CD4-positive, alpha-beta T cell treated with Interferon alpha-2 for 1 hour (primary cell): Measurements from ENCODE around the gene ABCC6.
A peak's percentile ranks its signal among the peaks of the same experiment; 100 is the strongest.
"Not testable (repeated sequence)": the region's sequence is repeated elsewhere in the genome, so short reads cannot be mapped to it uniquely, and the experiment has no call there.

Experiments
- DNase-seq, 2 donors: peaks; one replicate each; pipeline ENCODE4 v3.0.0-alpha.2; 2020 to 2022

Gene ABCC6

DNA sequence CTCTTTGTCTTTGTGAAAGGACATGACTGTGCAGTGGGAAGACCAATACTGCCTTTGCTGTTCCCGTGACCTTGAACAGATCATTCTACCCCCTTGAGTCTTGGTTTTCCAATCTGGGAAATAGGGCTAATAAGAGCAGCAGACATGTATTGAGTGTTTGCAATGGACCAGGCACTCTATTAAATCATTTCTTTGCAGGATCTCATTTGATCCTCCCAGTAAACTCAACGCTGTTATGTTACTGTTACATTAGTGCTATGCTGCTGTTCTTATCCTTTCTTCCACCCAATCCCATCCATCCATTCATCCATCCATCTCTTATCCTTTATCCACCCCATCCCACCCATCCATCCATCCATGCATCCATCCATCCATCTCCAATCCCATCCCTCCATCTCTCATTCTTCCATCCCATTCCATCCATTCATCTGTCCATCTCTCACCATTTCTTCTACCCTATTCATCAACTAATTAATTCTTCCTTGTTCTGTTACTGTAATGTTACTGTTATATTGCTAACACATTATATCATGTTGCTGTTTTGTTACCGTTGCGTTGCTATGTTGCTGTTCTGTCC, 65.1 kb downstream of the ABCC6 start:
- DNase-seq = no peak

DNA sequence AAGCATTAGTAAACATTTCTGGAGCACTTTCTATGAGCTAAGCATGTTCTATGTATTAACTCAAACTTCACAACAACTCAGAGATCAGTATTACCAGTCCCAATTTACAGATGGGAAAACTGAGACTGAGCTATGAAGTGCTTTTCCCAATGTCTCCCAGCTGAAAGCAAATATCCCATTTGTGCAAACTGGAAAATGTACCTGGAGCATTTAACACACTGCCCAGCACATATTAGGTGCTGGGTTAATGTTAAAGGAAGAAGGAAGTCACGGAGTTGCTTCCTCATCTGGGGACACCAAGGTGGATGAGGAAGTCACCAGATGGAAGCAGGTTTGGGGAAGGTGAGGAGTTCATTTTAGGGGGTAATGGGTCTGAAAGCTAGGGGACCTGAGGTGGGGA, 66.1 kb downstream of the ABCC6 start:
- no peak for DNase-seq

DNA sequence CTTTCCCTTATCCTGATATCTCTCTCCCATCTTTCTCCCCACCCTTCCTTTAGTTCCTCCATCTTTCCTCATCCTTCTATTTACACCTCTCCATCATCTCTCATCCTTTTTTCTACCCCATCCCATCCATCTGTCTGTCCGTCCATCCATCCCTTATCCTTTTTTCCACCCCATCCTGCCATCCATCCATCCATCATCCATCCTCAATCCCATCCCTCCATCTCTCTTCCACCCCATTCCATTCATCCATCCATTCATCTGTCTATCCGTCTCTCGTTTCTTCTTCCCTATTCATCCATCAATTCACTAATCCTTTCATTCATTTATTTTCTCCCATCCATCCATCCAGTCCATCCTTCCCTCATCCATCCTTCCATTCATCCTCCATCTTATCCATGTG, 68.1 kb downstream of the ABCC6 start:
- no peak for DNase-seq

DNA sequence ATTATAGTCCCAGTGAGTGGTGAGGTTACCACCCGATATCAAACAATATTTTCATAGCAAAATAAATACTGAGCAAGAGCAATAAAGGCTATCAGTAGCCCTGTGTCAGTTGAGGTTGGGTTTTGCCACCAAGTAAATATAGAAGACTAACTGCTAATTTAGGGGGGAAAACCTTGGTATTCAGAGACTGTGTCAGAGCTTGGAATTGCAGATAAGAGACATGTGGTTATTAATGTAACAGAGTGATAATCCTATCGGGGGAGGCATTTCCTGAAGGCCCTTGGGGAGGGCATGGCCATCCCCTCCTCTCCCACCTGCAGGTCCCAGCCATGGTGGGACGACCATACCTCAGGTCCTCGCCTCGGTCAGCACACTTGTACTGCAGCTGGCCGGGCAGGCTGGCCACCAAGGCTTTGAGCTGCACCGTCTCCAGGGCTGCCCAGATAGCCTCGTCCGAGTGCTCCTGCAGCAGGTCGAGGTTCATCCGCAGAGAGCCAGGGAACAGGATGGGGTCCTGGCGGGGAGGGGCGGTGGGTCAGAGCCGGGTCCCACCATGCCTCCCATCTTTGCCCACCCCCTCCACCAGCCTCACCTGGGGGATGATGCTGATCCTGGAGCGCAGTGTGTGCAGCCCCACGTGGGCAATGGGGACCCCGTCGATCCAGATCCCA, 68.9 kb downstream of the ABCC6 start:
- DNase-seq = no peak

DNA sequence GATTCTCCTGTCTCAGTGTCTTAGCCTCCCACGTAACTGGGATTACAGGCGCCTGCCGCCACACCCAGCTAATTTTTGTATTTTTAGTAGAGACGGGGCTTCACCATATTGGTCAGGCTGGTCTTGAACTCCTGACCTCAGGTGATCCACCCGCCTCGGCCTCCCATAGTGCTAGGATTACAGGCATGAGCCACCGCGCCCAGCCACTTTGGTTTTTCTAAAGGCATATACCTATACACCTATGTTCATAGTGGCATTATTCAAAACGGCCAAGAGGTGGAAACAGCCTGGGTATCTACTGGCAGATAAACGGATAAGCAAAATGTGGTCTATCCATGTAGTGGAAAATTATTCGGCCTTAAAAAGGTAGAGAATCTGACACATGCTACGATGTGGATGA, 70.3 kb downstream of the ABCC6 start:
- not testable (repeated sequence) for DNase-seq

DNA sequence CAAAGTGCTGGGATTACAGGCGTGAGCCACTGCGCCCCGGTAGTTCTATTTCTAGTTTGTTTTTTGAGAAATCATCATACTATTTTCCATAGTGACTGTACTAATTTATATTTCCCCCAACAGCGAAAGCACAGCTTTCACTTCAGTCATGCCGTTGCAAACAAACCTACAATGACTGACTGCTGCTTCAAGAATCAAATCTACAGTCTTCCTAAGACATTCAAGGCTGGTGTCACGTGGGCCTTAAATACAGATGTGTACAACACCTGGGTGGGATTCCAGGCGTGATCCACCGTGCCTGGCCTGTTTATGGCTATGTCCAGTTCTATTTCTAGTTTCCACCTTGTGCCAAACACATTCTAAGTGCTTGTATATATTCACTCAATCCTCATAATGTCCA, 72.0 kb downstream of the ABCC6 start:
- DNase-seq = no peak

DNA sequence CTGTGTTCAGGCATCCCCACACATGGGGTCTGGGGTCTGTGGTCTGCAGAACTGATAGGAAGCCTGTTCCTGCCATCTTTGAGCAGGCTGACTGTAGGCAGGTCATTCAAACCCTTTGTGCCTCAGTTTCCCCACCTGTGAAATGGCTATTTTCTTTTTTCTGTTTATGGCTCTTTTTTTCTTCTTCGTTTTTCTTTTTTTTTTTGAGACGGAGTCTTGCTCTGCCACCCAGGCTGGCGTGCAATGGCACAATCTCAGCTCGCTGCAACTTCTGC, 72.5 kb downstream of the ABCC6 start:
- DNase-seq = no peak

DNA sequence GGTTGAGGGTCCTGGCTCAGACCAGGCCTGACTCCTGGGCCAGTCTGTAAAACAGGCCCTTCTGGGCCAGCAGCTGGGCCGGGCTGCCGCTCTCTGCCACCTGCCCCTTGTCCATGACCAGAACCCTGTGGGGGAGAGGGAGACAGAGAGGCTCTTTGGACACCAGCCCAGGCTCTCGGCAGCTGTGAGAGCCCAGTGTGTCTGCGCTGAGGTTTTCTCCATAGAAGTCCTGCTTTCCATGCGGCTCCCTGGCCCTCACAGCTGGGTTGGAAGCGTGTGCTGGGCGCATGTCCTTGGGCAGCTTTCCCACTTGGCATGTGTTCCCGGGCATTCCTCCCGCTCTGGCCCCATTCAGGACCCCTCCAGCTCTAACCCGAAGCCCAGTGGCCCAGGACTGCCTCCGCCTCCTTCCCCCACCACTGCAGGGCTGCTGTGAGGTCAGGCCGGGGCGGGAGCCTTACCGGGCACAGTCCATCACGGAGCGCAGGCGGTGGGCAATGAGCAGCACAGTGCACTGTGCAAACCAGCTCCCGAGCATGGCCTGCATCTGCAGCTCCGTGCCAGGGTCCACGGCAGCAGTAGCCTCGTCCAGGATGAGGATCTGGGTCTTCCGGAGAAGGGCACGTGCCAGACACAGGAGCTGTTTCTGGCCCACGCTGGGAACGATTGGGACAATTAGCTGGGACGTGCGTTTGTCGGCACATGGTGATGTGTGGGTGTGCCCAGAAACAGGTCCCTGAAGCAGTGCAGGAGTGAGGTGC, 73.0 kb downstream of the ABCC6 start:
- no peak for DNase-seq

DNA sequence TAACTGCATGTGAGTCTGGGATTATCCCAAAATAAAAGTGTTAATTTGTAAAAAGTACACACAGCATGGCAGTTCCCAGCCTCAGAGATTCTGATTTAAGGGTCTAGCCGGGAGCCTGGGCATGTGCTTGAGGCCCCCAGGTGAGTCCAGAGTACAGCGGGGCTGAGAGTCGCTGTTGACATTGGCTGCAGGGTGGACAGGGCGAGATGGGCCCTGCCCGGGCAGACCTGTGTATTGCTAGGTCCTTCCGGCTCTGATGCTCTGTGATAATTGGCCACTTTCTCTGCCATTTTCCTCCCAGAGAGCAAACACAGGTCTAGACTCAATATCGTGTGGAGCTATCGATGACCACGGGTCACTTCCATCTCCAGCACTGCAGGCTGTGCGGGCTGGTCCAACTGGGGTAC, 73.6 kb downstream of the ABCC6 start:
- no peak for DNase-seq

DNA sequence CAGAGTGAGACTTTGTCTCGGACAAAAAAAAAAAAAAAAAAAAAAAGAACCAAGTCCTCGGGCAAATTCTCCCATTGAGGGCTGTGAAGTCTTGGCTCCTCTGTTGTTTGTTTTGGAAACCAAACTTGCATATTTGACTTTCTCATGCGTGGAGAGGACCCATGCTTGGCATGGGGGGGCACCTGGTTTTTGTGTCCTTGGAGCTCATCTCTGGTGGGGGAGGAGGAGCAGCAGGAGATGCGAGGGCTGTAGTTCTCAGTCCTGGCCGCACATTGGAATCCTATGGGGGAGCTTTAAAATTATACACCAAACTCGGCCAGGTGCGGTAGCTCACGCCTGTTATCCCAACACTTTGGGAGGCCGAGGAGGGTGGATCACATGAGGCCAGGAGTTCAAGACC, 74.5 kb downstream of the ABCC6 start:
- no peak for DNase-seq

DNA sequence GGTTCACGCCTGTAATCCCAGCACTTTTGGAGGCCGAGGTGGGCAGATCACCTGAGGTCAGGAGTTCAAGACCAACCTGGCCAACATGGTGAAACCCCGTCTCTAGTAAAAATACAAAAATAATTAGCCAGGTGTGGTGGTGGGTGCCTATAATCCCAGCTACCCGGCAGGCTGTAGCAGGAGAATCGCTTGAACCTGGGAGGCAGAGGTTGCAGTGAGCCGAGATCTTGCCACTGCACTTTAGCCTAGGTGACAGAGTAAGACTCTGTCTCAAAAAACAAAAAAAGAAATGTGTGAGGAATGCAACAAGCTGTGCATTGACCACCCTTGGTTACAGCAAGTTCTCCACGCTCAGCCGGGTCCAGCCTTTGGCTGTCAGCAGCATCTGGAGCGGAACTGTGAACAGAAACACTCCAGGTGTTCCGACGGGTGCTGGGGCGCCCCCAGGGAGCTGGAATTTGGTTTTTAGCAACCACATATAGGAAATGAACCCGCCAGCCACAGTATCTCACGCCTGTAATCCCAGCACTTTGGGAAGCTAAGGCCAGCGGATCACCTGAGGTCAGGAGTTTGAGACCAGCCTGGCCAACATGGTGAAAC, 75.2 kb downstream of the ABCC6 start:
- not testable (repeated sequence) for DNase-seq

DNA sequence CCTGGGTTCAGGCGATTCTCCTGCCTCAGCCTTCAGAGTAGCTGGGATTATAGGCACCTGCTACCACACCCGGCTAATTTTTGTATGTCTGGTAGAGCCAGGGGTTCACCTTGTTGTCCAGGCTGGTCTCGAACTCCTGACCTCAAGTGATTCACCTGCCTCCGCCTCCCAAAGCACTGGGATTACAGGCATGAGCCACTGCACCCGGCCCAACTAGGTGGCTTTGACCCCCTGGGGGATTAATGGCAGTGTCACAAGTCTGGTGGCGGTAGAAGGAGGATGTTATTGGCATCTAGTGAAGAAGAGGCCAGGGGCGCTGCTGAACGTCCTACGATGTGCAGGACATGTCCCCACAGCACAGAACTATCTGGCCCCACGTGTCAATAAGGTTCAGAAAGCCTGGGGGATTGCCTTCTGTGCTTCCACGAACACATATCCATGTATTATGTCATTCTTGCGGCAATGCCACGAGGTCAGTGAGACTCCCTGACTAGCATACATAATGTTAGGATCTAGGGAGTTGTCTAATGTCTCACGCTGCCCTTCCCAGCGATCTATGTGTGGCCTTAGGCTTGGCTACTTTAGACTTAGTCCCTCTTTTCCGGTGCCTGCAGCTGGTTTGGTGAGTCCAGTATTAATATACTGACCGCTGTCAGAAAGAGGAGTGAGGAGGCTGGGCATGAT, 75.8 kb downstream of the ABCC6 start:
- DNase-seq = no peak

DNA sequence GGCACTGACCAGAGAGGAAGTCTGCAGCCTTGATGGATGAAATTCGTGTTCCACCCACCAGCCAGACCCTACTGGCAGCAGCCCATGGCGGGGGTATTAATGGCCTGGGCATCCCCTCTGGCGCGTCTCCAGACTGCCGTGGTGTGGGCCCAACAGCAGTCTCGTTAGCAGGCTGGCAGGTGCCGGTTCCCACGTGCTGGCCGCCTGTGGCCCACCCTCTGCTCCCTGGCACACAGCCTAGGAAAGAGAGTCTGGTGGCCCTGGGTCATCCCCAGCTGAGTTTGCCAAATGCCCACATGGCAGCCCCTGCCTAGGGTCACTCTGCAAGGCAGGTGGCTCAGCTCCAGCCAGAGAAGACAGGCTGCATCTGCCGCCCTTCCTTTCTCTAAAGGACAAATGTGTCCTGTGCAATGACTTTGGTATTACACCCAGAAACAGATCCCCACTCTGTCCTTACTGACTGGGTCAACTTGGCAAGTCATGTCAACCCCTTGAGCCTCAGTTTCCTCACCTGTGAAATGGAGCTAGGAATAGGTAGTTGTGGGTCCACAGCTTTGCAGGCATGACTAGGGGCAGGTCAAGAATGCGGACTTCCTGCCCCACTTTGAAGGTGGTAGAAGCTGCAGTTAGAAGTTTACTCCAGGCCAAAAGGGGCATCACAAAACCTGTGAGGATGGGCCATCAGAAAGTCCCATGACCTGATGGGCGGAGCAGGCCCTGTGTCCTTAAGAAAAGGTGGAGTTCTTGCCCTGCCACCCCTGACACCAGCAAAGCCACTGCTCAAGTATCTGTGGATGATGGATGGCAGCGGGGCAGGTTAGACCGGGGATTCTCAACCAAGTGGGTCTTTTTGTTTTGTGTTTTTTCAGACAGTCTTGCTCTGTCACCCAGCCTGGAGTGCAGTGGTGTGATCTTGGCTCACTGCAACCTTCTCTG, 76.6 kb downstream of the ABCC6 start:
- no peak for DNase-seq

DNA sequence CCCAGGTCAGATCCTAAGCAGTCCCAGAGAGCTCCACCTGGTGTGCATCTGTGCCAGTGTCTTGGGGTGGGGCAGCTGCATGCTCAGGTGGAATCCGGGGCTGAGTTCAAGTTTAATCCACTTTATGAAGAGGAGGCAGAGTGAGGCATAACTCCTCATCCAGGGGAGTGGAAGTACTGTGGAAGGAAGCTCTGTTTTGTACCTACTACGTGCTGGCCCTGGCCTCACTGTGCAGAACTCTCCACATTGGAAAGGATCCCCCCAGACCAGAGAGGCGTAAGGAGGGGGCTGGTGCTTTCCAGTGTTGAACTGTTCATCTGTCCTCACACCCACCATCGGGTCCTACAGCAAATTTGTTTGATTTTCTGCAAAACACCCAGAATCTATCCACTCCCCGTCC, 78.0 kb downstream of the ABCC6 start:
- DNase-seq = no peak

DNA sequence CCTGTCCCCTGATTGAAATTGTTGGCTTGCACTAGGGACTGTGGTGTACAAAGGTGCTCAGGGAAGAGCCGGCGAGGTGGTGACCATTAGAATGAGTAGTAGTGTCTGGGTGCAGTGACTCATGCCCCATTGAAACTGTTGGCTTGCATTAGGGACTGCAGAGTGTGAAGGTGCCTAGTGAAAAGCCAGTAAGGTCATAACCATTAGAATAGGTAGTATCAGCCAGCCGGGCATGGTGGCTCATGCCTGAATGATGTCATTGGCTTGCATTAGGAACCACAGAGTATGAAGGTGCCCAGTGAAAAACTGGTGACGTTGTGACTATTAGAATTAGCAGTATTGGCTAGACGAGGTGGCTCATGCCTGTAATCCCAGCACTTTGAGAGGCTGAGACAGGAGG, 78.9 kb downstream of the ABCC6 start:
- DNase-seq = no peak

DNA sequence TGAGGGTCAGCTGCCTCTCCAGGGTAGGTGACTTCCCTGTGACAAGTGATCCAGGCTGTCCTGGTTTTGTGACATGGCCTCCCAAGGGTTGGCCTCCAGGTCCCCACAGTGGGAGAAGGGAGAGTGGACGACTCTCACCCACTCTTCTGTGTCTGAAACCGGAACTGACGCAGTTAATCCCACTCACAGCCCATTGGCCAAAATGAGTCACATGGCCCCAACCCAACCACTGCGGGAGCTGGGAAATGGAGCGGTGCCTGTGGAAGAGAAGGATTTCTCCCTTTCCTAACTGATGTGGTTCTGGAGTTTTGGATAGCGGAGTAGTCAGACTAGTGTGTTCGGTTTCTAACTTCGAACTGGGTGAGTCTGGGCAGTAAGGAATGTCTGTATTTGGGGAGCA, 79.4 kb downstream of the ABCC6 start:
- no peak for DNase-seq

DNA sequence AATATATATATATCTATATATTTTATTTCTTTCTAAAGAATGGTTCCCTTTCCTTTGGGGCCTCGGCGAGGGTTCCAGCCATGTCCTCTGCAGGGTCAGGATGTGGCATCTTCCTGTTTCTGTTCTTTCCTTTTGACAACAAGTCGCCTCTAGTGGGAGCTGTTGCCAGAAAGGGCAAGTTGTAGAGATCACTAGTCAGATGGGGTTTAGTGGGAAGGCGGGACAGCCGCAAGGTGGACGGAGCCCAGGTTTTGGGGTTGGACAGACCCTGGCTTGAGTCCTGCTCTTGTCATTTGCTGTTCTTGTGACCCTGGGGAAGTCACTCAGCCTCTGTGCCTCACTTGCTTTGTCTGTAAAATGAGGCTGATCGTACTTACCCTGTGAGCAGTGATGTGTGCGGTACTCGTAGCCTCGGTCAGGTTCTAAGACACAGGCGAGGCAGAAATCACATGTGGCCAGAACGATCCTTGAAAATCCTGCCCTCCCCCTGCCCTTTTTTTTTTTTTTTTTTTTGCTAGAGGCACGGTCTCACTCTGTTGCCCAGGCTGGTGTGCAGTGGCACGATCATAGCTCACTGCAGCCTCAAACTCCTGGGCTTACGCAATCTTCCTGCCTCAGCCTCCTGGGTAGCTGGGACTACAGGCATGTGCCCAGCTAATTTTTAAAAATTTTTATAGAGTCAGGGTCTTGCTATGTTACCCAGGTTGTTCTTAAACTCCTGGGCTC, 80.1 kb downstream of the ABCC6 start:
- DNase-seq = peak in 1 of 2 donors; percentile 7

DNA sequence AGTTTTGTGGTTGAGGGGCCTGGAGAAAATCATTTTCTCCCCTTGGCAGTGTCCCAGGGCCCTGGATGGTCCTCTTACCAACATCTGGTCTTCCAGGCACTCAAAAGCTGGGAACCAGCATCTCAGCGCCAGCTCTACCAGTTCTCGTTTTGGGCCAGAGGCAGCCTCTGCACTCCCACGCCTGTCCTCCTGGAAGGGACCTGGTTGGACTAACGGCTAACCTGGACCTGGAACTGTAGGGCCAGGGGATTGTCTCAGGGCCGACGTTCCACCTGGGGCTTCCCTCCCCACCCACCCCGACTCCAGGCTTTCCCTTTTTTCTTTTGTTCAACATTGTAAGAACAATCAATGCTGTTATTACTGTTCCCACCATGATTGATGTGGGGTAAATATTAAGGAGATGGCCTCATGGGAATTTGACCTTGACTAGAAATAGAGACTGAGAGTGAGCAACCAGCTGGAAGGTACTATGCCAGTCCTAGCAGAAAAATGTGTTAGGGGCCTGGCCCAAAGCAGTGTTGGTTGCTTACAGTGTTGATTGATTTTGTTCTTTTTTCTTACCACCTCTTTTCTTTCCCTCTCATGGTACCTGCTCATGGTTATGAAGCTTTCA, 81.4 kb downstream of the ABCC6 start:
- DNase-seq = no peak

DNA sequence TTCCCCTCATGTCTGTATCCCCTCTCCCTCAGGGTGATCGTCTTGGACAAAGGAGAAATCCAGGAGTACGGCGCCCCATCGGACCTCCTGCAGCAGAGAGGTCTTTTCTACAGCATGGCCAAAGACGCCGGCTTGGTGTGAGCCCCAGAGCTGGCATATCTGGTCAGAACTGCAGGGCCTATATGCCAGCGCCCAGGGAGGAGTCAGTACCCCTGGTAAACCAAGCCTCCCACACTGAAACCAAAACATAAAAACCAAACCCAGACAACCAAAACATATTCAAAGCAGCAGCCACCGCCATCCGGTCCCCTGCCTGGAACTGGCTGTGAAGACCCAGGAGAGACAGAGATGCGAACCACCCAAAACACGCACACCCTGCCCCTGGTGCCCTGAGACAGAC, 82.2 kb downstream of the ABCC6 start:
- DNase-seq = no peak

DNA sequence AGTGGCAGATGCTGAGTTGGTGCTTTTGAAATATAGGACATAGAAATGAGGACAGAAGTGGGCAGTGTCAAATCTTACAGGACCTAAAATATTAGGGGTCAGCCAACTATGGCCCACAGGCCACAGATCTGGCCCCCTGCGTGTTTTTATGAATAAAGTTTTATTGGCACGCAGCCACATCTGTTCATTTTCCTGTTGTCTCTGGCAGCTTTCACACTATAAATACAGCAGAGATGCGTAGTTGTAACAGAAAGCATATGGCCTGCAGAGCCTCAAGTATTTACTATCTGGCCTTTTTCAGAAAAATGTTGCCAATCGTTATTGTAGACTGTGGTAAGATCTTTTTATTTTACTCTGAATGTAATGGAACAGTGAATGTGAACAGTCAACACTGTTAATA, 82.8 kb downstream of the ABCC6 start:
- DNase-seq = no peak

DNA sequence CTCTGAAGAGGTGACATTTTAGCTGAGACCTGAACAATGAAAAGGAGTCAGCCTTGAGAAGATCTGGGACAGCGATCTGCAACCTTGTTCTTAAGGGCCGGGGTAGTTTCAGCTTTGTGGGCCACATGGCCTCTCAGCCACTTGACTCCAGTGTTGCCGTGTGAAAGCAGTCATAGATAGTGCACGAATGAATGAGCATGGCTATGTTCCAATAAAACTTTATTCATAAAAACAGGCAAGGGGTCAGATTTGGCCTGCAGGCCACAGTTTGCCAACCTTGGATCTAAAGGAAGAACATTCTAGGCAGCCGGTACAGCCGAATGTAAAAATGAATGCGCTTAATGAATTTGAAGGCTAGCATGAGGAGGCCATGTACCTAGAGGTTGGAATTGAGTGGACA, 83.5 kb downstream of the ABCC6 start:
- no peak for DNase-seq
